Kidney glomerular epithelial cell (primary cell): ENCODE measurements around the gene GRIK4.

ENCODE experiments used
- DNase-seq: peaks from one replicate; lab custom pipeline; 2025; lab: John Stamatoyannopoulos, UW

The GRIK4 gene

GRCh38 chr11:120509346-120510053 lies 2.0 kb upstream of the GRIK4 start:
- no peak for DNase-seq

- DNase-seq = no peak
Measured at GRCh38 chr11:120510406-120511115, 987 bp upstream of the GRIK4 start.

GRCh38 chr11:120511820-120512738 lies 531 bp downstream of the GRIK4 start:
- DNase-seq = no peak

GRCh38 chr11:120512739-120513435 lies 1.3 kb downstream of the GRIK4 start:
- no peak for DNase-seq

- no peak for DNase-seq
Measured at GRCh38 chr11:120513436-120514315, 2.1 kb downstream of the GRIK4 start.

- DNase-seq = no peak
Measured at GRCh38 chr11:120514541-120515121, 3.1 kb downstream of the GRIK4 start.

GRCh38 chr11:120515186-120515723 lies 3.7 kb downstream of the GRIK4 start:
- no peak for DNase-seq

GRCh38 chr11:120516461-120517389 lies 5.2 kb downstream of the GRIK4 start:
- no peak for DNase-seq

- DNase-seq = no peak
Measured at GRCh38 chr11:120517390-120517761, 5.8 kb downstream of the GRIK4 start.

GRCh38 chr11:120517801-120518291 lies 6.3 kb downstream of the GRIK4 start:
- no peak for DNase-seq

- DNase-seq = no peak
Measured at GRCh38 chr11:120518356-120518755, 6.8 kb downstream of the GRIK4 start.

- no peak for DNase-seq
Measured at GRCh38 chr11:120519474-120519873, 7.9 kb downstream of the GRIK4 start.

- no peak for DNase-seq
Measured at GRCh38 chr11:120520091-120520822, 8.7 kb downstream of the GRIK4 start.

GRCh38 chr11:120521176-120521575 lies 9.6 kb downstream of the GRIK4 start:
- DNase-seq = no peak

- no peak for DNase-seq
Measured at GRCh38 chr11:120522021-120522420, 10.5 kb downstream of the GRIK4 start.

- DNase-seq = no peak
Measured at GRCh38 chr11:120522736-120523135, 11.2 kb downstream of the GRIK4 start.

- no peak for DNase-seq
Measured at GRCh38 chr11:120523196-120523595, 11.6 kb downstream of the GRIK4 start.

- no peak for DNase-seq
Measured at GRCh38 chr11:120524536-120525085, 13.1 kb downstream of the GRIK4 start.
